GM12878 (cell line): Measurements from ENCODE around the gene RIIAD1. TPM values are rescaled to one million over a fixed set of nuclear protein-coding genes. Genes with fewer than 3 reads are reported as not detected.

Source experiments
- ATAC-seq: fragments of 200-7000 bp; cut with Tn5 transposase; 3 replicates; pipeline ENCODE4 v1.9.1; 2020; ENCODE audit warnings: mild to moderate bottlenecking, moderate library complexity
- BruUV-seq: library from RNA; stranded (reverse); fragments of 400-500 nt; replicated peaks from 2 replicates; lab custom pipeline; 2021; lab: Mats Ljungman, UMichigan
- CTCF ChIA-PET: fragments of 300-600 bp; sonication (Branson Sonifier 250); formaldehyde crosslinking; extraction: SDS; loops from one replicate; lab custom pipeline; 2021; ENCODE audit warnings: inconsistent platforms; lab: Yijun Ruan, JAX
- POLR2A ChIA-PET: fragments of 350-600 bp; formaldehyde crosslinking; extraction: SDS; loops from one replicate; lab custom pipeline; 2021; ENCODE audit warnings: inconsistent platforms; lab: Charles Lee
- RAD21 ChIA-PET: fragments of 300-600 bp; sonication (Branson Sonifier 250); formaldehyde crosslinking; loops from one replicate; lab custom pipeline; 2023; ENCODE audit warnings: antibody characterized with exemption; ENCODE audit not compliant: unreplicated experiment; lab: Charles Lee
- SMC1A ChIA-PET: fragments of 300-600 bp; sonication (Branson Sonifier 250); formaldehyde crosslinking; loops from one replicate; lab custom pipeline; 2023; ENCODE audit not compliant: unreplicated experiment, uncharacterized antibody; lab: Charles Lee
- DNase-seq: peaks from one replicate; pipeline ENCODE4 v3.0.0-alpha.2; 2011; ENCODE audit warnings: low read depth, low spot score
- FAIRE-seq: peaks from 3 replicates; lab custom pipeline; 2011; peaks lifted over from hg19 to GRCh38; lab: Jason Lieb, UNC
- H2AFZ ChIP-seq: 2 replicates; pipeline ENCODE4 v1.6.0; 2011; ENCODE audit warnings: low read depth, low read length, control low read depth; ENCODE audit not compliant: control insufficient read depth
- H3K27ac ChIP-seq: 2 replicates; pipeline ENCODE4 v1.5.1; 2011; ENCODE audit warnings: control low read depth; ENCODE audit not compliant: control insufficient read depth, insufficient read depth
- H3K27me3 ChIP-seq, 2 experiments: replicated peaks in 1 of 2; 2 replicates each; pipeline versions ENCODE4 v1.6.0 to v1.6.1; 2011; ENCODE audit warnings: low read length in 1 of 2; ENCODE audit not compliant: control insufficient read depth in 2 of 2, insufficient read depth in 2 of 2
- H3K36me3 ChIP-seq, 2 experiments: 2 replicates each; pipeline ENCODE4 v1.5.1; 2011; ENCODE audit warnings: low read length in 1 of 2; ENCODE audit not compliant: control insufficient read depth in 2 of 2, insufficient read depth in 2 of 2
- H3K4me1 ChIP-seq: 2 replicates; pipeline ENCODE4 v1.6.1; 2011; ENCODE audit warnings: mild to moderate bottlenecking, low read length, moderate library complexity, mixed read lengths; ENCODE audit not compliant: control insufficient read depth, insufficient read depth
- H3K4me2 ChIP-seq: 2 replicates; pipeline ENCODE4 v1.6.0; 2011; ENCODE audit warnings: control low read depth; ENCODE audit not compliant: control insufficient read depth, insufficient read depth
- H3K4me3 ChIP-seq: fragments of 200-600 bp; sonication (generic); 2 replicates; pipeline ENCODE4 v1.5.1; 2016
- H3K79me2 ChIP-seq: 2 replicates; pipeline ENCODE4 v1.6.0; 2011; ENCODE audit warnings: low read length; ENCODE audit not compliant: control insufficient read depth, insufficient read depth
- H3K9ac ChIP-seq: 2 replicates; pipeline ENCODE4 v1.8.0; 2011; ENCODE audit warnings: low read length, control low read depth, mixed read lengths; ENCODE audit not compliant: control insufficient read depth, insufficient read depth
- H3K9me3 ChIP-seq: replicated peaks from 3 replicates; pipeline ENCODE4 v1.5.1; 2011; ENCODE audit warnings: mild to moderate bottlenecking, low read length; ENCODE audit not compliant: control insufficient read depth, insufficient read depth
- H4K20me1 ChIP-seq: 2 replicates; pipeline ENCODE4 v1.6.0; 2011; ENCODE audit not compliant: control insufficient read depth, insufficient read depth
- BMI1 ChIP-seq: fragments of 450-650 bp; IDR thresholded peaks from 2 replicates; pipeline ENCODE4 v1.6.1; 2016; ENCODE audit warnings: mild to moderate bottlenecking, moderate library complexity, borderline replicate concordance
- CHD2 ChIP-seq: IDR thresholded peaks from 2 replicates; pipeline ENCODE4 v1.6.1; 2011; ENCODE audit warnings: low read depth, low read length, improper control_type of control experiment, borderline replicate concordance
- NR2C1 ChIP-seq: fragments of 450-650 bp; IDR thresholded peaks from 2 replicates; pipeline ENCODE4 v1.6.1; 2017; ENCODE audit warnings: antibody characterized with exemption, mild to moderate bottlenecking, moderate library complexity
- PBX3 ChIP-seq: IDR thresholded peaks from 2 replicates; pipeline ENCODE4 v1.6.1; 2011; ENCODE audit warnings: mild to moderate bottlenecking, low read depth, low read length, moderate library complexity; ENCODE audit not compliant: insufficient replicate concordance
- RAD21 ChIP-seq: IDR thresholded peaks from 2 replicates; pipeline ENCODE4 v1.6.1; 2011; ENCODE audit warnings: mild to moderate bottlenecking, low read depth, low read length, moderate library complexity; ENCODE audit not compliant: insufficient read depth
- SREBF2 ChIP-seq: IDR thresholded peaks from 2 replicates; pipeline ENCODE4 v1.6.1; 2012; ENCODE audit warnings: mild to moderate bottlenecking, low read length
- ZBTB33 ChIP-seq: fragments of 450-650 bp; IDR thresholded peaks from 2 replicates; pipeline ENCODE4 v1.6.1; 2017; ENCODE audit warnings: mild to moderate bottlenecking
- ZZZ3 ChIP-seq: IDR thresholded peaks from 2 replicates; pipeline ENCODE4 v1.6.1; 2011; ENCODE audit warnings: low read depth; ENCODE audit not compliant: control insufficient read depth, insufficient read length
- WGBS: methylation state at CpG from one replicate; pipeline ENCODE4 v1.1.6; 2016; ENCODE audit warnings: low lambda C conversion rate; ENCODE audit not compliant: insufficient replicate concordance, insufficient coverage; ENCODE audit errors: missing lambda C conversion rate; 5-methylcytosine and 5-hydroxymethylcytosine counted together
- in situ Hi-C: fragments of 300-500 bp; cut with MboI; formaldehyde crosslinking; loops from 9 replicates; pipeline ENCODE4 v1.14.3; 2018; ENCODE audit warnings: mixed read lengths
- intact Hi-C: fragments of 100-400 bp; cut with micrococcal nuclease; formaldehyde crosslinking; loops from one replicate; pipeline ENCODE4 v1.14.2; 2022; ENCODE audit not compliant: unreplicated experiment
- polyA plus RNA-seq, 11 experiments: library from polyadenylated mRNA; depleted of rRNA in 4 of 11; unstranded in 6 of 11; stranded (reverse) in 5 of 11; fragments of >200 nt; fragmentation: Nextera tagmentation in 4 of 11; fragmentation: Illumina TruSeq in 1 of 11; extraction: Ambion mirVana in 4 of 11; extraction: Trizol in 1 of 11; gene quantifications; 1 replicate in 1 of 11; 2 replicates in 10 of 11; pipeline versions ENCODE4 v1.2.1 to v1.2.3, GENCODE V29; 2011 to 2016; ENCODE audit warnings: inconsistent platforms in 2 of 11, missing spikeins in 2 of 11, low read depth in 1 of 11
- total RNA-seq, 4 experiments: library from RNA; depleted of rRNA in 3 of 4; stranded (reverse); fragments of >200 nt in 3 of 4; fragmentation: Illumina TruSeq in 1 of 4; extraction: Trizol in 1 of 4; gene quantifications; 2 replicates each; pipeline versions ENCODE4 v1.2.1 to v1.2.3, GENCODE V29; 2013 to 2021

RIIAD1 gene
- total and polyA plus RNA-seq, 10 of the 15 experiments (the other 5 are each of a cell fraction or from before 2014, with no cell fraction given) = not detected

DNA sequence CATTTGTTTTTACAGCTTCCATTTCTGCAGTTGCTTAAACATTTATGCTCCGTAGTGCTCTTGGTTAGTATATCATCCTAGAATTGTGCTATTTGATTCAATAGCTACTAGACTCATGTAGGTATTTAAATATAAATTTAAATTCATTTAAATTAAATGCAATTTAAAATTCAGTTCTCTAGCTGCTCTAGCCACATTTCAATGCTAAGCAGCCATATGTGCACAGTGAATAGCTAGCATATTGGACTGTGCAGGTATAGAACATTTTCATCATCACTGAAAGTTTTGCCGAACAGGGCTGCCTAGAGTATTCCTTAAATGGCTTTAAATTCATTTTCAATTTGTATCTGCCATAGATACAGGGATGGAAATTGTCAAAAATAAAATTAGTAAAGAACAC, 37.2 kb upstream of the RIIAD1 start:
- BruUV-seq = no TSS peak
- no peak for FAIRE-seq

More for the DNA sequence above, 37.2 kb upstream of the RIIAD1 start:
- RAD21 ChIA-PET = no interaction called here
- H3K27ac ChIP-seq = no peak overlapping the region
- no peaks in the 10 kb centered on the region; a peak in 1 of 4 replicates for H3K36me3 ChIP-seq
- WGBS = 98% methylated on average over 2 of the region's 2 CpGs
- H3K4me1 ChIP-seq = no peaks in the 10 kb centered on the region
- H4K20me1 ChIP-seq = no peaks in the 10 kb centered on the region
- H3K9ac ChIP-seq = no peak overlapping the region
- in situ Hi-C loops (no loop called here), intact Hi-C loops (no loop called here)
- no peak overlapping the region for H3K4me2 ChIP-seq
- no peak for ATAC-seq
- no peak for DNase-seq
- no peak overlapping the region for H3K4me3 ChIP-seq
- CTCF ChIA-PET = interaction anchor here (0.8 kb wide), 1 partner anchor 51 kb away, joined by 4 read pairs; no protein-coding TSS in a partner anchor
- no peaks in the 10 kb centered on the region for H3K27me3 ChIP-seq
- H3K79me2 ChIP-seq = no peaks in the 10 kb centered on the region
- no peaks in the 10 kb centered on the region for H3K9me3 ChIP-seq
- SMC1A ChIA-PET = interaction anchor here (0.6 kb wide), 1 partner anchor 87 kb away, joined by 4 read pairs; no protein-coding TSS in a partner anchor
- POLR2A ChIA-PET = no interaction called here
- TF ChIP-seq CHD2 (no peak), SREBF2 (no peak), NR2C1 (no peak), BMI1 (no peak), PBX3 (no peak), RAD21 (no peak), ZZZ3 (no peak), ZBTB33 (no peak)
- no peak overlapping the region for H2AFZ ChIP-seq
